ENCODE data around the gene NDUFAF2.
"Not testable (repeated sequence)": the region's sequence is repeated elsewhere in the genome, so short reads cannot be mapped to it uniquely, and the experiment has no call there.

The NDUFAF2 gene

GRCh38 chr5:61168951-61169350 lies 223.9 kb downstream of the NDUFAF2 start:
- no peak for DNase-seq (ENCODE audit: low spot score in 2 of 2)
- H3K4me3 Mint-ChIP-seq, result no peak overlapping the region
- no peak for ATAC-seq (ENCODE audit: low read depth)
- no peaks in the 10 kb centered on the region for H3K4me1 Mint-ChIP-seq
- H3K27me3 Mint-ChIP-seq, result no peaks in the 10 kb centered on the region
- H3K9me3 Mint-ChIP-seq, result no peaks in the 10 kb centered on the region
- no peak overlapping the region for H3K27ac Mint-ChIP-seq
- H3K36me3 Mint-ChIP-seq, result no peaks in the 10 kb centered on the region

GRCh38 chr5:61171479-61171878 lies 226.5 kb downstream of the NDUFAF2 start:
- H3K4me1 Mint-ChIP-seq, result no peaks in the 10 kb centered on the region
- ATAC-seq (ENCODE audit: low read depth), result no peak
- H3K36me3 Mint-ChIP-seq, result no peaks in the 10 kb centered on the region
- no peak for DNase-seq (ENCODE audit: low spot score in 2 of 2)
- H3K27me3 Mint-ChIP-seq, result no peaks in the 10 kb centered on the region
- no peak overlapping the region for H3K4me3 Mint-ChIP-seq
- H3K9me3 Mint-ChIP-seq, result no peaks in the 10 kb centered on the region
- no peak overlapping the region for H3K27ac Mint-ChIP-seq

GRCh38 chr5:61176631-61177030 lies 231.6 kb downstream of the NDUFAF2 start:
- DNase-seq (ENCODE audit: low spot score in 2 of 2), result no peak
- no peak for ATAC-seq (ENCODE audit: low read depth)

GRCh38 chr5:61177070-61177469 lies 232.1 kb downstream of the NDUFAF2 start:
- ATAC-seq (ENCODE audit: low read depth) (no peak), DNase-seq (ENCODE audit: low spot score in 2 of 2) (no peak)
- Mint-ChIP-seq H3K4me1 (peaks cover 13% of the 10 kb centered on the region), H3K36me3 (no peaks in the 10 kb centered on the region), H3K9me3 (no peaks in the 10 kb centered on the region), H3K4me3 (no peak overlapping the region), H3K27me3 (no peaks in the 10 kb centered on the region), H3K27ac (peak overlapping the region; percentile 43)

More at GRCh38 chr5:61176631-61177030, 231.6 kb downstream of the NDUFAF2 start:
- no peaks in the 10 kb centered on the region for H3K36me3 Mint-ChIP-seq
- H3K27ac Mint-ChIP-seq, result no peak overlapping the region
- H3K9me3 Mint-ChIP-seq, result no peaks in the 10 kb centered on the region
- no peaks in the 10 kb centered on the region for H3K27me3 Mint-ChIP-seq
- H3K4me1 Mint-ChIP-seq, result peaks cover 13% of the 10 kb centered on the region
- no peak overlapping the region for H3K4me3 Mint-ChIP-seq

- H3K4me3 Mint-ChIP-seq, result no peak overlapping the region
- ATAC-seq (ENCODE audit: low read depth), result peak; percentile 61
Observed at GRCh38 chr5:61177716-61178115, 232.7 kb downstream of the NDUFAF2 start.

GRCh38 chr5:61178702-61179101 lies 233.7 kb downstream of the NDUFAF2 start:
- Mint-ChIP-seq H3K27ac (no peak overlapping the region), H3K4me3 (no peak overlapping the region)

More at GRCh38 chr5:61177716-61178115, 232.7 kb downstream of the NDUFAF2 start:
- Mint-ChIP-seq H3K4me1 (peaks cover 13% of the 10 kb centered on the region), H3K9me3 (no peaks in the 10 kb centered on the region), H3K27me3 (no peaks in the 10 kb centered on the region), H3K36me3 (no peaks in the 10 kb centered on the region), H3K27ac (no peak overlapping the region)
- no peak for DNase-seq (ENCODE audit: low spot score in 2 of 2)

GRCh38 chr5:61180886-61181285 lies 235.9 kb downstream of the NDUFAF2 start:
- Mint-ChIP-seq H3K4me1 (peaks cover 13% of the 10 kb centered on the region), H3K4me3 (no peak overlapping the region), H3K36me3 (no peaks in the 10 kb centered on the region), H3K27ac (no peak overlapping the region), H3K27me3 (no peaks in the 10 kb centered on the region), H3K9me3 (no peaks in the 10 kb centered on the region)
- DNase-seq (ENCODE audit: low spot score in 2 of 2) (no peak), ATAC-seq (ENCODE audit: low read depth) (no peak)

More at GRCh38 chr5:61178702-61179101, 233.7 kb downstream of the NDUFAF2 start:
- peaks cover 13% of the 10 kb centered on the region for H3K4me1 Mint-ChIP-seq
- H3K27me3 Mint-ChIP-seq, result no peaks in the 10 kb centered on the region
- no peaks in the 10 kb centered on the region for H3K9me3 Mint-ChIP-seq
- no peaks in the 10 kb centered on the region for H3K36me3 Mint-ChIP-seq
- DNase-seq (ENCODE audit: low spot score in 2 of 2) (no peak), ATAC-seq (ENCODE audit: low read depth) (no peak)

- Mint-ChIP-seq H3K9me3 (peaks cover 6% of the 10 kb centered on the region), H3K4me1 (peaks cover 19% of the 10 kb centered on the region), H3K4me3 (no peak overlapping the region), H3K27ac (no peak overlapping the region), H3K27me3 (peaks cover 3% of the 10 kb centered on the region), H3K36me3 (peaks cover 4% of the 10 kb centered on the region)
- DNase-seq (ENCODE audit: low spot score in 2 of 2) (no peak), ATAC-seq (ENCODE audit: low read depth) (no peak)
Observed at GRCh38 chr5:61182449-61182848, 237.4 kb downstream of the NDUFAF2 start.

GRCh38 chr5:61183538-61183937 lies 238.5 kb downstream of the NDUFAF2 start:
- Mint-ChIP-seq H3K4me1 (peaks cover 12% of the 10 kb centered on the region), H3K9me3 (peaks cover 6% of the 10 kb centered on the region), H3K4me3 (no peak overlapping the region), H3K27ac (no peak overlapping the region), H3K27me3 (peaks cover 3% of the 10 kb centered on the region), H3K36me3 (peaks cover 4% of the 10 kb centered on the region)
- no peak for ATAC-seq (ENCODE audit: low read depth)
- DNase-seq (ENCODE audit: low spot score in 2 of 2), result no peak

GRCh38 chr5:61184708-61185107 lies 239.7 kb downstream of the NDUFAF2 start:
- Mint-ChIP-seq H3K27me3 (peaks cover 3% of the 10 kb centered on the region), H3K4me1 (peaks cover 12% of the 10 kb centered on the region), H3K27ac (no peak overlapping the region), H3K36me3 (peaks cover 4% of the 10 kb centered on the region), H3K9me3 (peaks cover 6% of the 10 kb centered on the region), H3K4me3 (no peak overlapping the region)
- DNase-seq (ENCODE audit: low spot score in 2 of 2) (no peak), ATAC-seq (ENCODE audit: low read depth) (no peak)

- Mint-ChIP-seq H3K27ac (no peak overlapping the region), H3K36me3 (peaks cover 4% of the 10 kb centered on the region), H3K9me3 (peaks cover 7% of the 10 kb centered on the region), H3K27me3 (peaks cover 3% of the 10 kb centered on the region), H3K4me3 (no peak overlapping the region), H3K4me1 (peaks cover 12% of the 10 kb centered on the region)
- DNase-seq (ENCODE audit: low spot score in 2 of 2) (no peak), ATAC-seq (ENCODE audit: low read depth) (no peak)
Observed at GRCh38 chr5:61186634-61187033, 241.6 kb downstream of the NDUFAF2 start.

GRCh38 chr5:61187352-61187751 lies 242.3 kb downstream of the NDUFAF2 start:
- not testable (repeated sequence) for H3K4me3 Mint-ChIP-seq; DNase-seq (ENCODE audit: low spot score in 2 of 2); H3K27me3 Mint-ChIP-seq; ATAC-seq (ENCODE audit: low read depth); H3K36me3 Mint-ChIP-seq; H3K27ac Mint-ChIP-seq
- Mint-ChIP-seq H3K9me3 (peaks cover 11% of the 10 kb centered on the region), H3K4me1 (peaks cover 12% of the 10 kb centered on the region)

GRCh38 chr5:61187826-61188225 lies 242.8 kb downstream of the NDUFAF2 start:
- H3K4me3 Mint-ChIP-seq; H3K27ac Mint-ChIP-seq; DNase-seq (ENCODE audit: low spot score in 2 of 2); H3K36me3 Mint-ChIP-seq; ATAC-seq (ENCODE audit: low read depth); H3K27me3 Mint-ChIP-seq: not testable (repeated sequence)
- H3K4me1 Mint-ChIP-seq, result peaks cover 12% of the 10 kb centered on the region
- peaks cover 11% of the 10 kb centered on the region for H3K9me3 Mint-ChIP-seq

GRCh38 chr5:61198606-61199005 lies 253.6 kb downstream of the NDUFAF2 start:
- H3K4me1 Mint-ChIP-seq, result no peaks in the 10 kb centered on the region
- peaks cover 3% of the 10 kb centered on the region for H3K9me3 Mint-ChIP-seq
- H3K36me3 Mint-ChIP-seq, result peaks cover 3% of the 10 kb centered on the region
- ATAC-seq (ENCODE audit: low read depth) (no peak), DNase-seq (ENCODE audit: low spot score in 2 of 2) (no peak)
- no peak overlapping the region for H3K27ac Mint-ChIP-seq
- no peak overlapping the region for H3K4me3 Mint-ChIP-seq
- peaks cover 20% of the 10 kb centered on the region for H3K27me3 Mint-ChIP-seq

- no peak for ATAC-seq (ENCODE audit: low read depth)
- peaks cover 3% of the 10 kb centered on the region for H3K36me3 Mint-ChIP-seq
Observed at GRCh38 chr5:61200582-61201155, 255.7 kb downstream of the NDUFAF2 start.

More at GRCh38 chr5:61200582-61201155, 255.7 kb downstream of the NDUFAF2 start:
- H3K4me1 Mint-ChIP-seq, result no peaks in the 10 kb centered on the region
- H3K9me3 Mint-ChIP-seq, result peaks cover 3% of the 10 kb centered on the region
- H3K4me3 Mint-ChIP-seq, result no peak overlapping the region
- peaks cover 20% of the 10 kb centered on the region for H3K27me3 Mint-ChIP-seq
- no peak for DNase-seq (ENCODE audit: low spot score in 2 of 2)
- H3K27ac Mint-ChIP-seq, result no peak overlapping the region

All from memory B cell (primary cell).